NCI-H460 (cell line): ENCODE measurements around the gene GLB1L3. TPM values are rescaled to one million over a fixed set of nuclear protein-coding genes. Genes with fewer than 3 reads are reported as not detected.

ENCODE experiments used
- DNase-seq: peaks from one replicate; pipeline ENCODE4 v3.0.0-alpha.2; 2016; ENCODE audit warnings: low read depth; ENCODE audit errors: extremely low read depth
- polyA plus RNA-seq: library from polyadenylated mRNA; depleted of rRNA; stranded (reverse); fragments of >200 nt; gene quantifications from 2 replicates; pipeline ENCODE4 v1.2.3, GENCODE V29; 2014; cell fraction: nucleus; rRNA removed
- total RNA-seq: library from RNA; depleted of rRNA; stranded (reverse); fragments of >200 nt; shearing (Covaris generic); gene quantifications from 2 replicates; pipeline ENCODE4 v1.2.3, GENCODE V29; 2014; rRNA removed

GLB1L3 gene
- total RNA-seq = 0.54 and 0.61 TPM in 2 replicates
- 0.97 and 4.2 TPM in 2 replicates for polyA plus RNA-seq

GRCh38 chr11:134275534-134276395 lies at the start of gene GLB1L3:
Gene GLB1L3 (plus strand): TSS chr11:134276379. CDS start chr11:134276741, 362 bp downstream.
- peak; percentile 56 for DNase-seq

- DNase-seq = no peak
Observed at GRCh38 chr11:134226806-134227325, 49.3 kb upstream of the GLB1L3 start.

GRCh38 chr11:134228625-134229024 lies 47.6 kb upstream of the GLB1L3 start:
- DNase-seq = no peak

GRCh38 chr11:134229126-134229790 lies 46.9 kb upstream of the GLB1L3 start:
- DNase-seq = no peak

GRCh38 chr11:134230339-134230738 lies 45.8 kb upstream of the GLB1L3 start:
- no peak for DNase-seq

GRCh38 chr11:134231958-134232659 lies 44.1 kb upstream of the GLB1L3 start:
- no peak for DNase-seq

GRCh38 chr11:134233729-134234179 lies 42.4 kb upstream of the GLB1L3 start:
- no peak for DNase-seq

GRCh38 chr11:134235399-134235798 lies 40.8 kb upstream of the GLB1L3 start:
- DNase-seq = no peak

- no peak for DNase-seq
Observed at GRCh38 chr11:134236834-134237556, 39.2 kb upstream of the GLB1L3 start.

- DNase-seq = no peak
Observed at GRCh38 chr11:134237557-134237922, 38.6 kb upstream of the GLB1L3 start.

- no peak for DNase-seq
Observed at GRCh38 chr11:134238956-134239355, 37.2 kb upstream of the GLB1L3 start.

GRCh38 chr11:134240592-134240991 lies 35.6 kb upstream of the GLB1L3 start:
- DNase-seq = no peak

- DNase-seq = no peak
Observed at GRCh38 chr11:134242376-134242775, 33.8 kb upstream of the GLB1L3 start.

GRCh38 chr11:134243913-134244312 lies 32.3 kb upstream of the GLB1L3 start:
- DNase-seq = no peak

GRCh38 chr11:134244593-134244992 lies 31.6 kb upstream of the GLB1L3 start:
- no peak for DNase-seq

GRCh38 chr11:134245434-134245833 lies 30.7 kb upstream of the GLB1L3 start:
- no peak for DNase-seq

GRCh38 chr11:134246100-134246499 lies 30.1 kb upstream of the GLB1L3 start:
- DNase-seq = no peak

GRCh38 chr11:134246678-134247077 lies 29.5 kb upstream of the GLB1L3 start:
- DNase-seq = no peak

GRCh38 chr11:134248910-134249480 lies 27.2 kb upstream of the GLB1L3 start:
- no peak for DNase-seq

- no peak for DNase-seq
Observed at GRCh38 chr11:134250246-134250645, 25.9 kb upstream of the GLB1L3 start.
